Small intestine (tissue), 7 donors: ENCODE data around the gene FOXD1. TPM values are rescaled to one million over a fixed set of nuclear protein-coding genes. Genes with fewer than 3 reads are reported as not detected.
"Not testable (repeated sequence)": the region's sequence is repeated elsewhere in the genome, so short reads cannot be mapped to it uniquely, and the experiment has no call there.

Experiments
- DNase-seq, 2 donors: peaks; one replicate each; pipeline versions ENCODE4 v3.0.0 to v3.0.0-alpha.2; 2013
- FAIRE-seq: peaks from 2 replicates; lab custom pipeline; 2012; peaks lifted over from hg19 to GRCh38; lab: Jason Lieb, UNC
- H3K27ac ChIP-seq, 3 donors: one replicate each; pipeline ENCODE4 v1.5.1; 2013; ENCODE audit warnings: low read length in 2 of 3, mild to moderate bottlenecking in 2 of 3, control low read depth in 1 of 3, inconsistent platforms in 1 of 3, low read depth in 1 of 3, moderate library complexity in 1 of 3
- H3K27me3 ChIP-seq, 3 donors: one replicate each; pipeline ENCODE4 v1.6.1; 2013; ENCODE audit warnings: low read length in 3 of 3, inconsistent platforms in 1 of 3; ENCODE audit not compliant: control insufficient read depth in 3 of 3, insufficient read depth in 3 of 3
- H3K36me3 ChIP-seq, 3 donors: one replicate each; pipeline ENCODE4 v1.6.1; 2013; ENCODE audit warnings: low read length in 3 of 3, inconsistent platforms in 1 of 3, low read depth in 1 of 3, mild to moderate bottlenecking in 1 of 3, moderate library complexity in 1 of 3; ENCODE audit not compliant: control insufficient read depth in 3 of 3, insufficient read depth in 2 of 3
- H3K4me1 ChIP-seq, 3 donors: one replicate each; pipeline ENCODE4 v1.6.1; 2013; ENCODE audit warnings: low read length in 2 of 3, inconsistent platforms in 1 of 3, low read depth in 1 of 3, mild to moderate bottlenecking in 1 of 3, moderate library complexity in 1 of 3; ENCODE audit not compliant: control insufficient read depth in 3 of 3, insufficient read depth in 2 of 3
- H3K4me3 ChIP-seq, 3 donors: one replicate each; pipeline ENCODE4 v1.5.1; 2013; ENCODE audit warnings: low read length in 3 of 3, control low read depth in 1 of 3, inconsistent platforms in 1 of 3, low read depth in 1 of 3, mild to moderate bottlenecking in 1 of 3, moderate library complexity in 1 of 3
- H3K9me3 ChIP-seq, 2 donors: one replicate each; pipeline ENCODE4 v1.6.1; 2013; ENCODE audit warnings: low read depth in 1 of 2, low read length in 1 of 2; ENCODE audit not compliant: control insufficient read depth in 2 of 2, insufficient read depth in 1 of 2
- WGBS, 3 donors: extraction: QIAGEN DNeasy Blood & Tissue Kit; methylation state at CpG; one replicate each; pipeline ENCODE4 v1.1.7; 2013; 5-methylcytosine and 5-hydroxymethylcytosine counted together
- polyA plus RNA-seq, 4 donors: library from polyadenylated mRNA; stranded (reverse) in 3 of 4; unstranded in 1 of 4; fragments of 200-250 nt in 3 of 4; fragments of 120-200 nt in 1 of 4; gene quantifications; one replicate each; pipeline versions ENCODE4 v1.2.1 to v1.2.3, GENCODE V29; 2013
- donor health status: healthy with polysubstance abuse.
- donor health status: control.
- donor health status: control.
- donor health status: Bipolar disorder and iron deficiency.
- donor health status: healthy.

FOXD1 gene
- polyA plus RNA-seq, 4 donors: 0.04 to 19.2 (median 0.27) TPM; not detected in 1

- Histone ChIP-seq H3K27me3 (peaks cover 0 to 4% (median 0%) of the 10 kb centered on the region in 3 donors), H3K36me3 (no peaks in the 10 kb centered on the region), H3K4me3 (no peak overlapping the region), H3K9me3 (no peaks in the 10 kb centered on the region), H3K27ac (no peak overlapping the region), H3K4me1 (no peaks in the 10 kb centered on the region)
- WGBS, 3 donors: 67 to 88% (median 77%) methylated on average over 1 of the region's 1 CpG
- DNase-seq: no peak
- no peak for FAIRE-seq
These were observed 31.9 kb upstream of the FOXD1 start for GRCh38 chr5:73480500-73480899.

- H3K27ac ChIP-seq: no peak overlapping the region
- H3K9me3 ChIP-seq: no peaks in the 10 kb centered on the region
- FAIRE-seq (no peak), DNase-seq (no peak)
- no peaks in the 10 kb centered on the region for H3K36me3 ChIP-seq
- no peak overlapping the region for H3K4me3 ChIP-seq
- no peaks in the 10 kb centered on the region for H3K4me1 ChIP-seq
- peaks cover 0 to 4% (median 3%) of the 10 kb centered on the region in 3 donors for H3K27me3 ChIP-seq
- WGBS, 3 donors: 64 to 87% (median 83%) methylated on average over 3 of the region's 3 CpGs
These were observed 23.5 kb upstream of the FOXD1 start for GRCh38 chr5:73472116-73472515.

DNA sequence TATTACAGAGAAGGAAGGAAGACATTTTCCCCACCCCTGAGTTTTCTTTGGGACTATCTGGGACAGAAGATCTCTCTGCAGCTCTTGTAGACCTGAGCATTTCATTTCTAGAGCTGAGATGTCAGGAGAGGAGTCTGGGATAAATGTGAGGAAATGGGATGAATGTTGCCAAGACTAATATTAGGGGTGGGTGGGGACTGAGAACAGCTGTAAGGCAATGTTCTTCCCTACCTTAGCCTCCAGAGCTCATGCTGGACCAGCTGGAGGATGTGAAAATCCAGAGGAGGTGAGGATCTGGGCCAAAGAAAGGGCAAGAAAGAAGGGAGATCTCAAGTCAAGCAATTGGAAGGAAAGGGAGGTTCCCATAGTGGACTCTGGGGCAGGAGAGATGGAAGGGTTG is 23.1 kb upstream of the FOXD1 start:
- Histone ChIP-seq H3K4me1 (no peaks in the 10 kb centered on the region), H3K36me3 (no peaks in the 10 kb centered on the region), H3K9me3 (no peaks in the 10 kb centered on the region), H3K27ac (no peak overlapping the region), H3K27me3 (peaks cover 0 to 4% (median 3%) of the 10 kb centered on the region in 3 donors), H3K4me3 (no peak overlapping the region)
- FAIRE-seq: no peak
- DNase-seq: no peak

- Histone ChIP-seq H3K27me3 (peaks cover 0 to 5% (median 0%) of the 10 kb centered on the region in 3 donors), H3K27ac (no peak overlapping the region), H3K36me3 (no peaks in the 10 kb centered on the region), H3K4me1 (no peaks in the 10 kb centered on the region), H3K9me3 (no peaks in the 10 kb centered on the region), H3K4me3 (no peak overlapping the region)
- FAIRE-seq (no peak), DNase-seq (no peak)
- WGBS, 3 donors: 90 to 97% (median 95%) methylated on average over 8 of the region's 8 CpGs
These were observed 21.3 kb upstream of the FOXD1 start for GRCh38 chr5:73469878-73470277.

- not testable (repeated sequence) for H3K27me3 ChIP-seq, H3K27ac ChIP-seq, DNase-seq, FAIRE-seq, H3K36me3 ChIP-seq, H3K4me3 ChIP-seq, H3K4me1 ChIP-seq, H3K9me3 ChIP-seq
- WGBS, 3 donors: 72 to 85% (median 82%) methylated on average over 3 of the region's 3 CpGs
These were observed 20.1 kb upstream of the FOXD1 start for GRCh38 chr5:73468638-73469037.

- WGBS, 3 donors: 52 to 71% (median 63%) methylated on average over 7 of the region's 7 CpGs
- Histone ChIP-seq H3K27ac (no peak overlapping the region), H3K9me3 (no peaks in the 10 kb centered on the region), H3K4me1 (no peaks in the 10 kb centered on the region), H3K27me3 (peaks cover 0 to 8% (median 5%) of the 10 kb centered on the region in 3 donors), H3K36me3 (no peaks in the 10 kb centered on the region), H3K4me3 (no peak overlapping the region)
- no peak for DNase-seq
- FAIRE-seq: no peak
These were observed 15.6 kb upstream of the FOXD1 start for GRCh38 chr5:73464016-73464745.

DNA sequence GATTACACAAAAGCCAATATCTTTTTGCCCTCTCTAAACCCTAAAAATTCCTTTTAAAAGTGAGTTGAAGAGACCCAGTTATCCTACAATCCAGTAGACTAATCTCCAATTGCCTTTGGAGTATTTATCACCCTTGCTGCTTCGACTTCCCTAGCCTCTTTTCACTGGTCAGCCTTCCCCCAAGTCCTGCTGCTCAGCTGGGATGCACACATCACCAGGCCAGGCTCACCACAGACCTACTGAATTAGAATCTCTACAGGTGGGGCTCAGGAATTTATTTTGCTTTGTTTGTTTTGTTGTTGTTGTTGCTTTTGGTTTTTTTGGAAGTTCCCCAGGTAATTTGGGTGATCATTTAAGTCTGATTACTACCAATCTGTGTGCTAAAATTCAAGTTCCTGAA is 11.6 kb upstream of the FOXD1 start:
- DNase-seq (no peak), FAIRE-seq (no peak)
- Histone ChIP-seq H3K9me3 (no peaks in the 10 kb centered on the region), H3K4me3 (no peak overlapping the region), H3K27ac (no peak overlapping the region), H3K4me1 (no peaks in the 10 kb centered on the region), H3K36me3 (no peaks in the 10 kb centered on the region), H3K27me3 (peaks cover 0 to 8% (median 6%) of the 10 kb centered on the region in 3 donors)
- WGBS, 3 donors: 57 to 63% (median 62%) methylated on average over 1 of the region's 1 CpG

- no peak for FAIRE-seq
- Histone ChIP-seq H3K27me3 (peaks cover 0 to 6% (median 6%) of the 10 kb centered on the region in 3 donors), H3K36me3 (no peaks in the 10 kb centered on the region), H3K27ac (no peak overlapping the region), H3K4me1 (no peaks in the 10 kb centered on the region), H3K9me3 (no peaks in the 10 kb centered on the region), H3K4me3 (no peak overlapping the region)
- 21 to 60% (median 60%) methylated on average over 1 of the region's 1 CpG for WGBS, 3 donors
- no peak for DNase-seq
These were observed 10.8 kb upstream of the FOXD1 start for GRCh38 chr5:73459366-73459765.

GRCh38 chr5:73456462-73456861 is 7.9 kb upstream of the FOXD1 start:
- not testable (repeated sequence) for H3K27ac ChIP-seq, DNase-seq, H3K9me3 ChIP-seq, H3K4me1 ChIP-seq, FAIRE-seq, H3K4me3 ChIP-seq, H3K36me3 ChIP-seq
- WGBS, 3 donors: 84 to 97% (median 90%) methylated on average over 1 of the region's 1 CpG
- H3K27me3 ChIP-seq: peaks cover 0 to 31% (median 24%) of the 10 kb centered on the region in 3 donors
